GM10266 (cell line): ENCODE data around the gene IMMP2L.

Source experiments
- DNase-seq: peaks from one replicate; pipeline ENCODE4 v3.0.0; 2012; ENCODE audit errors: extremely low spot score
- CTCF ChIP-seq: IDR thresholded peaks from 2 replicates; pipeline ENCODE4 v1.5.1; 2012; ENCODE audit warnings: mild to moderate bottlenecking, low read depth; ENCODE audit not compliant: control insufficient read depth, insufficient read depth; ENCODE audit errors: missing control alignments

Gene IMMP2L

GRCh38 chr7:110754649-110755048 lies 807.6 kb downstream of the IMMP2L start:
- no peak for TF ChIP-seq CTCF
- no peak for DNase-seq

- DNase-seq = no peak
- TF ChIP-seq CTCF = no peak
Observed at GRCh38 chr7:110750931-110751605, 811.2 kb downstream of the IMMP2L start.

- TF ChIP-seq CTCF = no peak
- DNase-seq = no peak
Observed at GRCh38 chr7:110733221-110733620, 829.1 kb downstream of the IMMP2L start.

GRCh38 chr7:110724811-110725210 lies 837.5 kb downstream of the IMMP2L start:
- no peak for DNase-seq
- no peak for TF ChIP-seq CTCF

- no peak for TF ChIP-seq CTCF
- no peak for DNase-seq
Observed at GRCh38 chr7:110721395-110721794, 840.9 kb downstream of the IMMP2L start.

- no peak for DNase-seq
- no peak for TF ChIP-seq CTCF
Observed at GRCh38 chr7:110720626-110721025, 841.7 kb downstream of the IMMP2L start.

- no peak for DNase-seq
- TF ChIP-seq CTCF = no peak
Observed at GRCh38 chr7:110719741-110720140, 842.6 kb downstream of the IMMP2L start.
